ENCODE results near the gene FHIT.

- TF ChIP-seq, protein P1, sequence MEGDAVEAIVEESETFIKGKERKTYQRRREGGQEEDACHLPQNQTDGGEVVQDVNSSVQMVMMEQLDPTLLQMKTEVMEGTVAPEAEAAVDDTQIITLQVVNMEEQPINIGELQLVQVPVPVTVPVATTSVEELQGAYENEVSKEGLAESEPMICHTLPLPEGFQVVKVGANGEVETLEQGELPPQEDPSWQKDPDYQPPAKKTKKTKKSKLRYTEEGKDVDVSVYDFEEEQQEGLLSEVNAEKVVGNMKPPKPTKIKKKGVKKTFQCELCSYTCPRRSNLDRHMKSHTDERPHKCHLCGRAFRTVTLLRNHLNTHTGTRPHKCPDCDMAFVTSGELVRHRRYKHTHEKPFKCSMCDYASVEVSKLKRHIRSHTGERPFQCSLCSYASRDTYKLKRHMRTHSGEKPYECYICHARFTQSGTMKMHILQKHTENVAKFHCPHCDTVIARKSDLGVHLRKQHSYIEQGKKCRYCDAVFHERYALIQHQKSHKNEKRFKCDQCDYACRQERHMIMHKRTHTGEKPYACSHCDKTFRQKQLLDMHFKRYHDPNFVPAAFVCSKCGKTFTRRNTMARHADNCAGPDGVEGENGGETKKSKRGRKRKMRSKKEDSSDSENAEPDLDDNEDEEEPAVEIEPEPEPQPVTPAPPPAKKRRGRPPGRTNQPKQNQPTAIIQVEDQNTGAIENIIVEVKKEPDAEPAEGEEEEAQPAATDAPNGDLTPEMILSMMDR (conservative IDR thresholded peaks at IDR 0.05) = no peak
- TF ChIP-seq EZH2 (IDR thresholded peaks at IDR 0.05; ENCODE audit: low read depth) = no peak
Measured at GRCh38 chr3:59710554-59710953, 1540.7 kb downstream of the FHIT start.

All from PC-9 (cell line).